ENCODE data around the gene SPATA19.
"Not testable (repeated sequence)": the region's sequence is repeated elsewhere in the genome, so short reads cannot be mapped to it uniquely, and the experiment has no call there.

The SPATA19 gene

GRCh38 chr11:133845413-133845812 lies at the start of gene SPATA19:
SPATA19 (minus strand) TSS chr11:133845513; CDS start chr11:133845446, 67 bp downstream.
- no peak for DNase-seq

- no peak for DNase-seq
Observed at GRCh38 chr11:133895061-133895479, 49.8 kb upstream of the SPATA19 start.

GRCh38 chr11:133893381-133893780 lies 48.1 kb upstream of the SPATA19 start:
- no peak for DNase-seq

GRCh38 chr11:133892584-133893380 lies 47.5 kb upstream of the SPATA19 start:
- DNase-seq = no peak

- DNase-seq = no peak
Observed at GRCh38 chr11:133892126-133892525, 46.8 kb upstream of the SPATA19 start.

GRCh38 chr11:133889893-133890292 lies 44.6 kb upstream of the SPATA19 start:
- no peak for DNase-seq

- no peak for DNase-seq
Observed at GRCh38 chr11:133889188-133889587, 43.9 kb upstream of the SPATA19 start.

GRCh38 chr11:133887692-133888332 lies 42.5 kb upstream of the SPATA19 start:
- no peak for DNase-seq

GRCh38 chr11:133886029-133886428 lies 40.7 kb upstream of the SPATA19 start:
- DNase-seq = no peak

GRCh38 chr11:133872160-133872559 lies 26.8 kb upstream of the SPATA19 start:
- no peak for DNase-seq

- DNase-seq = no peak
Observed at GRCh38 chr11:133867456-133867855, 22.1 kb upstream of the SPATA19 start.

GRCh38 chr11:133865466-133865865 lies 20.2 kb upstream of the SPATA19 start:
- no peak for DNase-seq

GRCh38 chr11:133864756-133865155 lies 19.4 kb upstream of the SPATA19 start:
- DNase-seq = no peak

- DNase-seq = no peak
Observed at GRCh38 chr11:133860151-133860550, 14.8 kb upstream of the SPATA19 start.

GRCh38 chr11:133854330-133854960 lies 9.1 kb upstream of the SPATA19 start:
- not testable (repeated sequence) for DNase-seq

GRCh38 chr11:133844217-133844616 lies 1.1 kb downstream of the SPATA19 start:
- no peak for DNase-seq

- DNase-seq = no peak
Observed at GRCh38 chr11:133843454-133843987, 1.8 kb downstream of the SPATA19 start.

GRCh38 chr11:133842730-133843129 lies 2.6 kb downstream of the SPATA19 start:
- DNase-seq = no peak

- no peak for DNase-seq
Observed at GRCh38 chr11:133842053-133842452, 3.3 kb downstream of the SPATA19 start.

GRCh38 chr11:133841279-133842043 lies 3.9 kb downstream of the SPATA19 start:
- no peak for DNase-seq

- DNase-seq = no peak
Observed at GRCh38 chr11:133840479-133840941, 4.8 kb downstream of the SPATA19 start.
